HG03280 (cell line): ENCODE results near the gene PLEKHD1.

Source experiments
- ATAC-seq: cut with Tn5 transposase; IDR thresholded peaks from one replicate; pipeline ENCODE4 v1.9.1; 2021; ENCODE audit warnings: mild to moderate bottlenecking, moderate library complexity; ENCODE audit not compliant: unreplicated experiment

PLEKHD1 gene

DNA sequence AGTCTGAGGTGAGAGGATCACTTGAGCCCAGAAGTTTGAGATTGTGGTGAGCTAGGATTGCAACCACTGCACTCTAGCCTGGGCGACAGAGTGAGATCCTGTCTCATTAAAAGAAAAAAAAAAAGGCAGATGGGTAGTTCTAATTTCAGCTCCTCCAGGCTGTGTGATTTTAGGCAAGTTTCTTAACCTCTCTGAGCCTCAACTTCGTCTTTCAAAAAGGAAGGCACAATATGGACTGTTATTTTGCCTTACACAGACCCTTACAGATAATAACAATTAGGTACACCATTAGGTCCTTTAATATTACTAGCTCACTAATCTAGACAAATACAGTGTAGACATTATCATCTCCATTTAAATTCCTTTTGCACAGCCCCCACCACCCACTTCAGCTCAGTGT, 94.9 kb downstream of the PLEKHD1 start:
- ATAC-seq: no peak

DNA sequence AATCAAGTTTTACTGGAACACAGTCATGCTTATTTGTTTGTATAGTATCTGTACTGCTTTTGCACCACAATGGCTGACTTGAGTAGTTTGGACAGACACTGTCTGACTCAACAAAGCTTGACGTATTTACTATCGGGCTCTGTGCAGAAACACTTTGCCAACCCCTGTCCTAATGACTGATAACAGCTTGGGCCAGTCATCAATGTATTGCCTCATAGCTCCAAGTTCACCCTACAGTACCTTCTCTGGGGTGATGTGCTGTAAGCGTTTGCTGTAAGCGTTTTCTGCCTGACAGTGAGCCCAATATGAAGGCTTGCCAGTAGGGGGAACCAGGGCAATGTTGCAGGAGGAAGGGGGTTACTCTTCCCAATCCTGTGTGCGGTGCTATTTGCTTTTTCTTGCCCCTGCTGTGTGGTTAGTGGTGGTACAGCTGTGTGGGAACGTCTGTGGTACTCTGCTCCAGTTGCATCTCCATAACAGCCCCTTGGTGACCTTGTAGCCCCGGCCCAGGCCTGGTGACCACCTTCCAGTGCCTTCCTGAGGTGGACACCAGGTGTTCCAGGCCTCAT, 95.6 kb downstream of the PLEKHD1 start:
- ATAC-seq: no peak
